HepG2 (cell line): ENCODE data around the gene GPN2. TPM values are rescaled to one million over a fixed set of nuclear protein-coding genes. Genes with fewer than 3 reads are reported as not detected.

Source experiments
- ATF7-NPFF ChIP-seq: sonication (generic); formaldehyde crosslinking; IDR thresholded peaks from 2 replicates; pipeline ENCODE4 v1.8.1; 2023; ENCODE audit warnings: mild to moderate bottlenecking, low read depth, missing genetic modification reagents, moderate library complexity
- CEBPG ChIP-seq: IDR thresholded peaks from 2 replicates; pipeline ENCODE4 v1.6.1; 2016
- CHD4 ChIP-seq: fragments of 200-600 bp; sonication (generic); IDR thresholded peaks from 2 replicates; pipeline ENCODE4 v1.7.0; 2017; ENCODE audit warnings: mild to moderate bottlenecking, low read length, borderline replicate concordance
- KAT8 ChIP-seq: IDR thresholded peaks from 2 replicates; pipeline ENCODE4 v1.6.1; 2016; ENCODE audit warnings: missing genetic modification reagents, missing compliant biosample characterization
- ZFP36L2 ChIP-seq: sonication (generic); formaldehyde crosslinking; IDR thresholded peaks from 2 replicates; pipeline ENCODE4 v1.4.0; 2020; ENCODE audit warnings: missing genetic modification reagents
- ZFP41 ChIP-seq: sonication (generic); formaldehyde crosslinking; IDR thresholded peaks from 2 replicates; pipeline ENCODE4 v1.4.0; 2020; ENCODE audit warnings: mild to moderate bottlenecking, missing genetic modification reagents, borderline replicate concordance
- ZNF180 ChIP-seq: sonication (generic); formaldehyde crosslinking; IDR thresholded peaks from 2 replicates; pipeline ENCODE4 v1.4.0; 2020; ENCODE audit warnings: low read depth, missing genetic modification reagents, borderline replicate concordance
- ZNF513 ChIP-seq: sonication (generic); formaldehyde crosslinking; conservative IDR thresholded peaks from 2 replicates; pipeline ENCODE4 v1.5.0; 2020; ENCODE audit warnings: missing genetic modification reagents
- ZNF629 ChIP-seq: sonication (generic); formaldehyde crosslinking; conservative IDR thresholded peaks from 2 replicates; pipeline ENCODE4 v1.5.0; 2020; ENCODE audit warnings: missing genetic modification reagents
- ZNF724P ChIP-seq: sonication (generic); formaldehyde crosslinking; IDR thresholded peaks from 2 replicates; pipeline ENCODE4 v1.8.0; 2022; ENCODE audit warnings: missing genetic modification reagents, borderline replicate concordance
- polyA plus RNA-seq, 8 experiments: library from polyadenylated mRNA; depleted of rRNA in 3 of 8; stranded (reverse) in 7 of 8; unstranded in 1 of 8; fragments of >200 nt; fragmentation: Illumina TruSeq in 4 of 8; extraction: Trizol in 4 of 8; gene quantifications; 2 replicates each; pipeline versions ENCODE4 v1.2.1 to v1.2.3, GENCODE V29; 2011 to 2016; ENCODE audit warnings: low read depth in 4 of 8, missing spikeins in 1 of 8, mixed read lengths in 1 of 8; ENCODE audit not compliant: insufficient read depth in 1 of 8
- total RNA-seq, 5 experiments: library from RNA; depleted of rRNA; stranded (reverse); fragments of >200 nt; fragmentation: Illumina TruSeq; extraction: Trizol; gene quantifications; 2 replicates each; pipeline ENCODE4 v1.2.3, GENCODE V29; 2016; ENCODE audit warnings: low read depth in 1 of 5
- TF ChIP-seq, protein P1 (sequence below), 2 experiments: fragments of 450-650 bp in 1 of 2; sonication (generic) in 1 of 2; formaldehyde crosslinking in 1 of 2; IDR thresholded peaks; 2 replicates each; pipeline versions ENCODE4 v1.6.1 to v1.8.0; 2016 to 2022; ENCODE audit warnings: antibody characterized with exemption in 1 of 2, mild to moderate bottlenecking in 1 of 2, missing genetic modification reagents in 1 of 2
- TF ChIP-seq, protein P2 (sequence below): sonication (generic); formaldehyde crosslinking; IDR thresholded peaks from 2 replicates; pipeline ENCODE4 v1.4.0; 2020; ENCODE audit warnings: mild to moderate bottlenecking, missing genetic modification reagents
- TF ChIP-seq, protein P3 (sequence below): sonication (generic); formaldehyde crosslinking; IDR thresholded peaks from 2 replicates; pipeline ENCODE4 v1.4.0; 2020; ENCODE audit warnings: missing genetic modification reagents, borderline replicate concordance

Gene GPN2
- total and polyA plus RNA-seq, 2 of the 13 experiments (the other 11 are each of a cell fraction or from before 2014, with no cell fraction given): 19.3 to 38.9 TPM

- TF ChIP-seq, protein P1, sequence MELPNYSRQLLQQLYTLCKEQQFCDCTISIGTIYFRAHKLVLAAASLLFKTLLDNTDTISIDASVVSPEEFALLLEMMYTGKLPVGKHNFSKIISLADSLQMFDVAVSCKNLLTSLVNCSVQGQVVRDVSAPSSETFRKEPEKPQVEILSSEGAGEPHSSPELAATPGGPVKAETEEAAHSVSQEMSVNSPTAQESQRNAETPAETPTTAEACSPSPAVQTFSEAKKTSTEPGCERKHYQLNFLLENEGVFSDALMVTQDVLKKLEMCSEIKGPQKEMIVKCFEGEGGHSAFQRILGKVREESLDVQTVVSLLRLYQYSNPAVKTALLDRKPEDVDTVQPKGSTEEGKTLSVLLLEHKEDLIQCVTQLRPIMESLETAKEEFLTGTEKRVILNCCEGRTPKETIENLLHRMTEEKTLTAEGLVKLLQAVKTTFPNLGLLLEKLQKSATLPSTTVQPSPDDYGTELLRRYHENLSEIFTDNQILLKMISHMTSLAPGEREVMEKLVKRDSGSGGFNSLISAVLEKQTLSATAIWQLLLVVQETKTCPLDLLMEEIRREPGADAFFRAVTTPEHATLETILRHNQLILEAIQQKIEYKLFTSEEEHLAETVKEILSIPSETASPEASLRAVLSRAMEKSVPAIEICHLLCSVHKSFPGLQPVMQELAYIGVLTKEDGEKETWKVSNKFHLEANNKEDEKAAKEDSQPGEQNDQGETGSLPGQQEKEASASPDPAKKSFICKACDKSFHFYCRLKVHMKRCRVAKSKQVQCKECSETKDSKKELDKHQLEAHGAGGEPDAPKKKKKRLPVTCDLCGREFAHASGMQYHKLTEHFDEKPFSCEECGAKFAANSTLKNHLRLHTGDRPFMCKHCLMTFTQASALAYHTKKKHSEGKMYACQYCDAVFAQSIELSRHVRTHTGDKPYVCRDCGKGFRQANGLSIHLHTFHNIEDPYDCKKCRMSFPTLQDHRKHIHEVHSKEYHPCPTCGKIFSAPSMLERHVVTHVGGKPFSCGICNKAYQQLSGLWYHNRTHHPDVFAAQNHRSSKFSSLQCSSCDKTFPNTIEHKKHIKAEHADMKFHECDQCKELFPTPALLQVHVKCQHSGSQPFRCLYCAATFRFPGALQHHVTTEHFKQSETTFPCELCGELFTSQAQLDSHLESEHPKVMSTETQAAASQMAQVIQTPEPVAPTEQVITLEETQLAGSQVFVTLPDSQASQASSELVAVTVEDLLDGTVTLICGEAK (IDR thresholded peaks at IDR 0.05): no peak
- TF ChIP-seq, protein P1 (CRISPR knock-in tag; IDR thresholded peaks at IDR 0.05): peak; percentile 93
- no peak for TF ChIP-seq ZFP41 (CRISPR knock-in tag)
- TF ChIP-seq ATF7-NPFF (CRISPR knock-in tag): peak; percentile 93
- TF ChIP-seq ZNF513 (CRISPR knock-in tag): 0 out of 2 replicates have a peak, but pooled peaks have one; percentile 72
- peak; percentile 96 for TF ChIP-seq ZNF629 (CRISPR knock-in tag)
- TF ChIP-seq, protein P2, sequence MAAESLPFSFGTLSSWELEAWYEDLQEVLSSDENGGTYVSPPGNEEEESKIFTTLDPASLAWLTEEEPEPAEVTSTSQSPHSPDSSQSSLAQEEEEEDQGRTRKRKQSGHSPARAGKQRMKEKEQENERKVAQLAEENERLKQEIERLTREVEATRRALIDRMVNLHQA (CRISPR knock-in tag): no peak
- TF ChIP-seq ZNF724P (CRISPR knock-in tag): peak; percentile 92; the same call in 1 of the 2 replicates
- peak; percentile 92 for TF ChIP-seq KAT8 (CRISPR knock-in tag)
- 0 out of 2 replicates have a peak, but pooled peaks have one; percentile 80 for TF ChIP-seq ZFP36L2
- peak; percentile 23; the same call in 1 of the 2 replicates for TF ChIP-seq CEBPG (CRISPR knock-in tag)
- TF ChIP-seq, protein P3, sequence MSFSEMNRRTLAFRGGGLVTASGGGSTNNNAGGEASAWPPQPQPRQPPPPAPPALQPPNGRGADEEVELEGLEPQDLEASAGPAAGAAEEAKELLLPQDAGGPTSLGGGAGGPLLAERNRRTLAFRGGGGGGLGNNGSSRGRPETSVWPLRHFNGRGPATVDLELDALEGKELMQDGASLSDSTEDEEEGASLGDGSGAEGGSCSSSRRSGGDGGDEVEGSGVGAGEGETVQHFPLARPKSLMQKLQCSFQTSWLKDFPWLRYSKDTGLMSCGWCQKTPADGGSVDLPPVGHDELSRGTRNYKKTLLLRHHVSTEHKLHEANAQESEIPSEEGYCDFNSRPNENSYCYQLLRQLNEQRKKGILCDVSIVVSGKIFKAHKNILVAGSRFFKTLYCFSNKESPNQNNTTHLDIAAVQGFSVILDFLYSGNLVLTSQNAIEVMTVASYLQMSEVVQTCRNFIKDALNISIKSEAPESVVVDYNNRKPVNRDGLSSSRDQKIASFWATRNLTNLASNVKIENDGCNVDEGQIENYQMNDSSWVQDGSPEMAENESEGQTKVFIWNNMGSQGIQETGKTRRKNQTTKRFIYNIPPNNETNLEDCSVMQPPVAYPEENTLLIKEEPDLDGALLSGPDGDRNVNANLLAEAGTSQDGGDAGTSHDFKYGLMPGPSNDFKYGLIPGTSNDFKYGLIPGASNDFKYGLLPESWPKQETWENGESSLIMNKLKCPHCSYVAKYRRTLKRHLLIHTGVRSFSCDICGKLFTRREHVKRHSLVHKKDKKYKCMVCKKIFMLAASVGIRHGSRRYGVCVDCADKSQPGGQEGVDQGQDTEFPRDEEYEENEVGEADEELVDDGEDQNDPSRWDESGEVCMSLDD (CRISPR knock-in tag): no peak; the same call in 1 of the 2 replicates
- no peak for TF ChIP-seq CHD4
- TF ChIP-seq ZNF180 (CRISPR knock-in tag): no peak; the same call in 1 of the 2 replicates
Observed at GRCh38 chr1:26889551-26890466, at the start of gene GPN2 (continued).
